Smooth muscle cell (in vitro differentiated cells): Measurements from ENCODE around the gene SMYD1. TPM values are rescaled to one million over a fixed set of nuclear protein-coding genes. Genes with fewer than 3 reads are reported as not detected.

Source experiments
- DNase-seq: peaks from one replicate; lab custom pipeline; 2025; ENCODE audit not compliant: unreplicated experiment; lab: John Stamatoyannopoulos, UW
- H2AFZ ChIP-seq: fragments of 200-600 bp; sonication (generic); 2 replicates; pipeline ENCODE4 v1.6.0; 2016; ENCODE audit warnings: antibody characterized with exemption, low read depth, mild to moderate bottlenecking
- H3F3A ChIP-seq: fragments of 200-600 bp; sonication (generic); 2 replicates; pipeline ENCODE4 v1.6.0; 2017; ENCODE audit warnings: antibody characterized with exemption, low read depth
- H3K27ac ChIP-seq: fragments of 200-600 bp; sonication (generic); 2 replicates; pipeline ENCODE4 v1.5.1; 2016; ENCODE audit warnings: low read depth, mild to moderate bottlenecking
- H3K27me3 ChIP-seq: fragments of 200-600 bp; sonication (generic); 2 replicates; pipeline ENCODE4 v1.6.1; 2016; ENCODE audit warnings: low read depth, mild to moderate bottlenecking
- H3K36me3 ChIP-seq: fragments of 200-600 bp; sonication (generic); 2 replicates; pipeline ENCODE4 v1.5.1; 2016; ENCODE audit warnings: low read depth
- H3K4me1 ChIP-seq: fragments of 200-600 bp; sonication (generic); 2 replicates; pipeline ENCODE4 v1.5.1; 2016; ENCODE audit warnings: low read depth
- H3K4me2 ChIP-seq: fragments of 200-600 bp; sonication (generic); 2 replicates; pipeline ENCODE4 v1.6.0; 2016; ENCODE audit warnings: mild to moderate bottlenecking
- H3K4me3 ChIP-seq: fragments of 200-600 bp; sonication (generic); 2 replicates; pipeline ENCODE4 v1.5.1; 2016; ENCODE audit warnings: mild to moderate bottlenecking
- H3K79me2 ChIP-seq: fragments of 200-600 bp; sonication (generic); 2 replicates; pipeline ENCODE4 v1.6.0; 2016; ENCODE audit warnings: low read depth, mild to moderate bottlenecking
- H3K9ac ChIP-seq: fragments of 200-600 bp; sonication (generic); 2 replicates; pipeline ENCODE4 v1.6.0; 2016; ENCODE audit warnings: low read depth
- H3K9me3 ChIP-seq: fragments of 200-600 bp; sonication (generic); replicated peaks from 2 replicates; pipeline ENCODE4 v1.5.1; 2016; ENCODE audit warnings: low read depth
- H4K20me1 ChIP-seq: fragments of 200-600 bp; sonication (generic); 2 replicates; pipeline ENCODE4 v1.6.0; 2016; ENCODE audit warnings: low read depth
- WGBS: methylation state at CpG from one replicate; pipeline ENCODE4 v1.1.7; 2016; ENCODE audit warnings: low lambda C conversion rate; 5-methylcytosine and 5-hydroxymethylcytosine counted together
- polyA plus RNA-seq: library from polyadenylated mRNA; unstranded; fragments of >200 nt; fragmentation: Nextera tagmentation; extraction: Ambion mirVana; gene quantifications from 2 replicates; pipeline ENCODE4 v1.2.1, GENCODE V29; 2016
- total RNA-seq: library from RNA; depleted of rRNA; stranded (reverse); fragments of >200 nt; gene quantifications from 2 replicates; pipeline ENCODE4 v1.2.3, GENCODE V29; 2014
- TF ChIP-seq, protein P1 (sequence below): fragments of 200-600 bp; sonication (generic); IDR thresholded peaks from 2 replicates; pipeline ENCODE4 v1.5.1; 2017; ENCODE audit warnings: borderline replicate concordance, mild to moderate bottlenecking, antibody characterized with exemption; ENCODE audit not compliant: insufficient read depth, poor library complexity, severe bottlenecking

The SMYD1 gene
- total and polyA plus RNA-seq, 2 experiments from 2014 or later, result not detected

DNA sequence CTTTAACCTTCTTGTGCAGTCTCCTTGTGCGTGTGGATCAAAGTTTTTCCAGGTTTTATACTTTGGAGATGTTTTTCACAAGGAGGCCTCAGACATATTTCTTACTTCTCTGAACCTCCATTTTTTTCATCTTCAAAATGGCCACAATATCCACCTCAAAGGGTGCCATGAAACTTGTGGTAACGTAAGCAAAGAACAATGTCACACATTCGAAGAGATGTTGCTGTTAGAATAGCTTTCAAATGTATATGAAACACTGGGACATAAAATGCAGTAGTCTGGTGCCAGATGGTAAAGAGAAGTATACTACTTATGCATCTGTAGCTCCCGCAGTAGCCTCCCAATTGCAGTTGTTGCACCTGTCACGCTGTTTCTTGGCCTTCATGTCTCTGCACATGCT lies 9.4 kb upstream of the SMYD1 start:
- no peak overlapping the region for H2AFZ ChIP-seq
- no peak for DNase-seq
- no peaks in the 10 kb centered on the region for H3K27me3 ChIP-seq
- H3K4me1 ChIP-seq, result peaks cover 12% of the 10 kb centered on the region
- no peaks in the 10 kb centered on the region for H3F3A ChIP-seq
- TF ChIP-seq, protein P1, sequence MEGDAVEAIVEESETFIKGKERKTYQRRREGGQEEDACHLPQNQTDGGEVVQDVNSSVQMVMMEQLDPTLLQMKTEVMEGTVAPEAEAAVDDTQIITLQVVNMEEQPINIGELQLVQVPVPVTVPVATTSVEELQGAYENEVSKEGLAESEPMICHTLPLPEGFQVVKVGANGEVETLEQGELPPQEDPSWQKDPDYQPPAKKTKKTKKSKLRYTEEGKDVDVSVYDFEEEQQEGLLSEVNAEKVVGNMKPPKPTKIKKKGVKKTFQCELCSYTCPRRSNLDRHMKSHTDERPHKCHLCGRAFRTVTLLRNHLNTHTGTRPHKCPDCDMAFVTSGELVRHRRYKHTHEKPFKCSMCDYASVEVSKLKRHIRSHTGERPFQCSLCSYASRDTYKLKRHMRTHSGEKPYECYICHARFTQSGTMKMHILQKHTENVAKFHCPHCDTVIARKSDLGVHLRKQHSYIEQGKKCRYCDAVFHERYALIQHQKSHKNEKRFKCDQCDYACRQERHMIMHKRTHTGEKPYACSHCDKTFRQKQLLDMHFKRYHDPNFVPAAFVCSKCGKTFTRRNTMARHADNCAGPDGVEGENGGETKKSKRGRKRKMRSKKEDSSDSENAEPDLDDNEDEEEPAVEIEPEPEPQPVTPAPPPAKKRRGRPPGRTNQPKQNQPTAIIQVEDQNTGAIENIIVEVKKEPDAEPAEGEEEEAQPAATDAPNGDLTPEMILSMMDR, result no peak
- H3K4me2 ChIP-seq, result no peak overlapping the region
- H4K20me1 ChIP-seq, result peaks cover 8% of the 10 kb centered on the region
- H3K79me2 ChIP-seq, result peaks cover 23% of the 10 kb centered on the region
- WGBS, result 90% methylated on average over 5 of the region's 5 CpGs
- H3K36me3 ChIP-seq, result no peaks in the 10 kb centered on the region
- H3K27ac ChIP-seq, result no peak overlapping the region
- H3K9me3 ChIP-seq, result no peaks in the 10 kb centered on the region
- H3K4me3 ChIP-seq, result no peak overlapping the region
- H3K9ac ChIP-seq, result no peak overlapping the region

DNA sequence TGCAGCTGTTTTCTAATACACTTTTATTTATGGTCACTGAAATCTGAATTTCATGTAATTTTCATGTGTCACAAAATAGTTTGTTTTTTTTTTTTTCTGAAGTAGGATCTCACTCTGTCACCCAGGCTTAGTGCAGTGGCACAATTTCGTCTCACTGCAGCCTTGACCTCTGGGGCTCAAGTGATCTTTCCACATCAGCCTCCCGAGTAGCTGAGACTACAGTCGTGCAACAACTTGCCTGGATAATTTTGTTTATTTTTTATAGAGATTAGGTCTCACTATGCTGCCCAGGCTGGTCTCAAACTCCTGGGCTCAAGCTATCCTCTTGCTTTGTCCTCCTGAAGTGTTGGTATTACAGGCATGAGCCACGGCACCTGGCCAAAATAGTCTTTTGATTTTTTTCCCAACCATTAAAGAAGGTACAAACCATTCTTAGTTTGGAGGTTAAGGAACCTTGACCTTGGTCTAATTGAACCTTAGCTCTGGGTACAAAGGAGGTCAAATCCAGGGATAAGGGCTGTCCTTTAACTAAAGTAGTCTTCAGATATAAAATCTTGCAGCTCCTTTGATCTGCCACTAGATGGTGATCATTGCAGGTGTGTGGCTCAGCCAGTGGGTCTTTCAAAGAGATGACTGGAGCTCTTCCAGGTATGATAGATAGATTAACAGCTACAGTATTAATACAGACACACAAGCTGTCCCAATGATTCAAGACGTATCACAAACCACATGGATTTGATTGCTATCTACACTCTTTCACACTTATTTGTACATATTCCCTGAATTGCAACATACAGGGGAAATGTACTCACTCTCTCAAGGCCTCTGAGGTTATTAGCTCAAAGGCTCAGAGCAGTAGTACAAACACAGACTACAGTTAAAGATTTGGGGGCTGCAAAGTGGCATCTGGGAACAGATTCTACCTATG lies 7.4 kb upstream of the SMYD1 start:
- H2AFZ ChIP-seq, result no peak overlapping the region
- H3K27me3 ChIP-seq, result no peaks in the 10 kb centered on the region
- TF ChIP-seq, protein P1, result peak; percentile 68
- H3K4me2 ChIP-seq, result no peak overlapping the region
- H3K27ac ChIP-seq, result no peak overlapping the region
- H3K9me3 ChIP-seq, result no peaks in the 10 kb centered on the region
- no peak overlapping the region for H3K9ac ChIP-seq
- no peaks in the 10 kb centered on the region for H3K4me1 ChIP-seq
- H4K20me1 ChIP-seq, result no peaks in the 10 kb centered on the region
- H3K4me3 ChIP-seq, result no peak overlapping the region
- H3F3A ChIP-seq, result no peaks in the 10 kb centered on the region
- no peak for DNase-seq
- H3K79me2 ChIP-seq, result peaks cover 5% of the 10 kb centered on the region
- whole genome bisulfite sequencing, result 55% methylated on average over 5 of the region's 5 CpGs
- H3K36me3 ChIP-seq, result no peaks in the 10 kb centered on the region

DNA sequence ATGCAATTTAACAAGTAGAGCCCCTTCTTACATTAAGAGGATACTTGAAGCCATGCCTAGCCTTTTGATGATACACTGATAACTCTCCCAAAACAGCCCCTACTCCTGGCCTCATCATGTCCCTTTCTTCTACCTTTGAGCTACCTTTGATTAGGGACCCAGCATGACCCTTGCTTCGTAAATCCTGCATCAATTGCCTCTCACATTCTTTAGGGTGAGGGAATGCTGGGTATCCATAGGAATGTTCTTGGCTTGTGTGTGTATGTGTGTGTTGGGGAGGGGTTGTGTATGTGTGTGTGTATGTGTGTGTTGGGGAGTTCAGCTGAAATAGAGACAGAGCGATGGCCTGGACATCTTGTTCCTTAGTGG lies 6.7 kb upstream of the SMYD1 start:
- Histone ChIP-seq H3K4me3 (no peak overlapping the region), H3K36me3 (no peaks in the 10 kb centered on the region), H3K4me2 (no peak overlapping the region), H3K9me3 (no peaks in the 10 kb centered on the region), H3K4me1 (no peaks in the 10 kb centered on the region), H4K20me1 (no peaks in the 10 kb centered on the region), H2AFZ (no peak overlapping the region), H3K27me3 (no peaks in the 10 kb centered on the region), H3K9ac (no peak overlapping the region), H3K27ac (no peak overlapping the region), H3K79me2 (peaks cover 2% of the 10 kb centered on the region), H3F3A (no peaks in the 10 kb centered on the region)
- TF ChIP-seq, protein P1, result no peak
- no peak for DNase-seq
- WGBS, result 73% methylated on average over 2 of the region's 2 CpGs

DNA sequence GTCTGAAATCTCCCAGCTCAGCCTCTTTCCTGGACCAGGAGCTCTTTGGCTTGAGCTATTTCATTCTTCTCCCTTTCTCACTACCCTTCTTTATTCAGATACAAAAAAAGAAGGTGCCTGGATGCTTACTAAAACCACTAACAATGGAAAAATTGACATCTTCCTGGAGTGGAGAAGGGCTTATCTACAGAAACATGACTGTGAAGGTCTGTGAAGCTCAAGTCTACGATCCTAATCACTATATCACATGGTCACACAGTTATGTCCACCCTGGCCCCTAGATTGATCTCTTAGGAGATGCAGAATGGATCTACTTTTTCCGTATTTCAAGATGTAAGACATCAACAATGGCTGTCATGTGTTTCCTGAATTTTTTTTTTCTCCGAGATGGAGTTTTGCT lies 6.3 kb upstream of the SMYD1 start:
- TF ChIP-seq, protein P1, result no peak
- Histone ChIP-seq H3K4me1 (no peaks in the 10 kb centered on the region), H3K27me3 (no peaks in the 10 kb centered on the region), H2AFZ (no peak overlapping the region), H3K4me3 (no peak overlapping the region), H3K9ac (no peak overlapping the region), H4K20me1 (no peaks in the 10 kb centered on the region), H3K27ac (no peak overlapping the region), H3K9me3 (no peaks in the 10 kb centered on the region), H3F3A (no peaks in the 10 kb centered on the region), H3K36me3 (no peaks in the 10 kb centered on the region), H3K79me2 (no peaks in the 10 kb centered on the region), H3K4me2 (no peak overlapping the region)
- DNase-seq, result no peak
- WGBS, result 86% methylated on average over 3 of the region's 3 CpGs
